GM19328 (cell line): ENCODE measurements around the gene RENBP.

Experiments
- ATAC-seq: cut with Tn5 transposase; IDR thresholded peaks from one replicate; pipeline ENCODE4 v1.9.1; 2021; ENCODE audit warnings: mild to moderate bottlenecking, moderate library complexity; ENCODE audit not compliant: unreplicated experiment

Gene RENBP

GRCh38 chrX:153921511-153922446, 22.7 kb downstream of the RENBP start:
- no peak for ATAC-seq

DNA sequence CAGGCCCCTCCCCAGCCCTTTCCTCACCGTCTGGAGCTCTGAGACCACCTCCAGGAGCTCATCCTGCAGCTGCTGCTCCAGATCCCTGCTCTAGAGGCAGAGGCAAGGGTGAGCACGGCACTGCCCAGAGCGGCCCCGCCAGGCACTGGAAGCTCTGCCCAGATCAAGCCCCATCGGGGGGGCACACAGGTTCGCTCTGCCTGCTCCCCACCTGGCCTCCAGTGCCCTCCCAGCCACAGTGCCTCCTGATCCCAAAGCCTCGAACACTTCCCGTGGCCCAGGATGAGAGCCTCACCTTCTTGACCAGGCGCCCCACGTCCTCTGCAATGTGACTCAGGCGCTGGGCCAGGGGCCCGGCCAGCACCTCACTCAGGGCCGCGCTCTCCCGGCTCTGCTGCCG, 23.4 kb downstream of the RENBP start:
- ATAC-seq = no peak

DNA sequence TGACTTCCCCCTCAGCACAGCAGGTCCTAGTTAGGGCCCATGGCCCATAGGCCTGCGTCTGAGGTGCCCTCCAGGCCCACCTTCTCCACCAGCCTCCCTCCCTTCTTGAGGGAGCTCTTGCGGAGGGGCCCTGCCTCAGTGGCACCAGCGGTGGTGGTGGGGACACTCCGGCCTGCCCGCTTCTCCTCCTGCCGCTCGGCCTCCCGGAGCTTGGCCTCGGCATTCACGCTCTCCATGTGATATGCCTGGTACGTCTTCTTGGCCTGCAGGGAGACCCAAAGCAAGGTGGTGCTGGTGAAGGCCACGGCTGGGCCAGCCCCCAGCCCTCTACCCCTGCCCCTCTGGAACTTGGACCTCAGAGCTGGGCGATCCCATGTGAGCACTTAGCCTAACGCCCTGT, 23.9 kb downstream of the RENBP start:
- ATAC-seq = no peak

DNA sequence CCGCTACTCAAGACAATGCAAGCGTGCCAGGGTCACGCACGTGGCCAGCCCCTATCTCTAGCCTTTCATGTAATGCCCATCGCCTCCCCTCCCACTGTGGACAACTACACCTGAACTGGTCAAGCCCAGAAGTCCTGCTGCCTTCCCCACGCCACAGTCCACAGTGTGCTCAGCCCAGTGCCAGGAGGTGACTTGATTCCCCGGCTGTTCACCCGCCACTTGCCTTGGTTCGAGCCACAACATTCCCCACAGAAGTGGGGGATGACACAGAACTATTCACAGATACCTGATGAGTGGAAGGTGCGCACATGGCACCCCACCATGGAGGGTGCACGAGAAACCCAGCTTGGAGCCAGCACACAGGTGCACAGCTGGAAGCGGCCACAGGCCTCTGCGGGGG, 25.2 kb downstream of the RENBP start:
- ATAC-seq = no peak

DNA sequence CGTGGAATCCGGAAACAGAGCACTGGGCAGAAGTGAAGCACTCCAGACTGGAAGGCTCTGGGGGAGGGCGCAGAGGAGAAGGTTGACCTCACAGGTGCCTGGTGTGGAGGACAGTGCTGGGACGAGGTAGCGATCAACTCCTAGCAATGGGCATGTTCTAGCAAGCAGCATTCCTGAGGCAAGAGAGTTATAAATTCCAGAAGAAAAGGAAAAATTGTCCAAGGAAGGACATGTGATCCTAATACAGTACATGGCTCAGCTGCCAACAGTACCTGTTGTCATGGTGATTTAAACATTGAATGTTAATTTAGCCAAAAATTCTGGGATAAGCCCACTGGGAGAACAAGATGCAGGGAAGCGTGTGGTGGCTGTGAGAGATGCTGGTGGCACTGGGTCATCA, 26.6 kb downstream of the RENBP start:
- ATAC-seq = no peak

GRCh38 chrX:153913701-153914100, 30.7 kb downstream of the RENBP start:
- no peak for ATAC-seq

DNA sequence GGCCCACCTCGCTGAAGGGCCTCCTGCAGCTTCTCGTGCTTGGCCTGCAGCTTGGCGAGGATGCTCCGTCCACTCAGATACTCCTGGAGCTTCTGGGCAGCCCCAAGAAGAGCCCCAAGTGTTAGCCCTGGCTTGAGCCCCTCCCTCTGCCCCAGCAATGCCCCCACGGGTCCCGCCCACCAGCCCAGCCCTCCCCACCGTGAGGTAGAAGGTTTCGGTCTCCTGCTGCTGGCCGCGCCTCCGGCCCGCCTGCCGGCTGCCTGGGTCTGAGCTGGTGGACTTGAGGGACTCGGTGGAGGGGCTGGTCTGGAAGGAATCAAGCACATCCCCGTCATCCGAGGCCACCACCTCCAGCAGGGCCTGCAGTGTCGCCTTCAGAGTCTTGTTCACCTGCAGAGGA, 31.2 kb downstream of the RENBP start:
- ATAC-seq = no peak

DNA sequence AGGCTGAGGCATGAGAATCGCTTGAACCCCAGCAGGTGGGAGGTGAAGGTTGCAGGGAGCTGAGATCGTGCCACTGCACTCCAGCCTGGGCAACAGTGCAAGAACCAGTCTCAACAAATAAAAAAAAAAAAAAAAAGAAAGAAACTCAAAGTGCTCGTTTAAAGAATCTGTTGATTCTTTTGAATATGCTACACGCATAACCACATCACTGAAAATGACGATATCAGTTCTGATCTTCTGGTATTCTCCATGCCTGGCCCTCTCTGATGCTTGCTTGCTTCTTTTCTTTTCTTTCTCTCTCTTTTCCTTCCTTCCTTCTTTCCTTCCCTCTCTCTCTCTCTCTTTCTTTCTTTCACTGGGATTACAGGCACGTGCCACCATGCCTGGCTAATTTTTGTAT, 32.6 kb downstream of the RENBP start:
- ATAC-seq = no peak

- ATAC-seq = no peak
Observed at GRCh38 chrX:153910446-153910845, 34.0 kb downstream of the RENBP start.

DNA sequence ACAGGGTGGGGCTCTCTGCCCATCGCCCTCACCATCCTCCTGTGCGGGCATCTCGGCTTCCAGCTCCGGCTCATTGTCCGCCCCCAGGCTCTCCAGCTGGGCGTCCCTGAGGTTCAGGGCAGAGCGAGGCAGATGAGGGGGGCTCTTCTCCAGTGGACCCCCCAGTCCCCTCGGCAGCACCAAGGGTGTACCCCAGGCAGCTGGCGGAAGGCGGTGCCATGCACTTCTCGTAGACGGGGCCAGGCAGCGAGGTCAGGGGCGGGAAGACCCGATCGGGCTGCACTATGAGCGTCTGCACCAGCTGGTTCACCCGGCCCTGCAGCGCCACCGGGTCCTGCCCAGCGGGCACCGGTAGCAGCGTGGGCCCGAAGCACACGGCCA, 34.5 kb downstream of the RENBP start:
- no peak for ATAC-seq

- no peak for ATAC-seq
Observed at GRCh38 chrX:153909024-153909979, 35.1 kb downstream of the RENBP start.

DNA sequence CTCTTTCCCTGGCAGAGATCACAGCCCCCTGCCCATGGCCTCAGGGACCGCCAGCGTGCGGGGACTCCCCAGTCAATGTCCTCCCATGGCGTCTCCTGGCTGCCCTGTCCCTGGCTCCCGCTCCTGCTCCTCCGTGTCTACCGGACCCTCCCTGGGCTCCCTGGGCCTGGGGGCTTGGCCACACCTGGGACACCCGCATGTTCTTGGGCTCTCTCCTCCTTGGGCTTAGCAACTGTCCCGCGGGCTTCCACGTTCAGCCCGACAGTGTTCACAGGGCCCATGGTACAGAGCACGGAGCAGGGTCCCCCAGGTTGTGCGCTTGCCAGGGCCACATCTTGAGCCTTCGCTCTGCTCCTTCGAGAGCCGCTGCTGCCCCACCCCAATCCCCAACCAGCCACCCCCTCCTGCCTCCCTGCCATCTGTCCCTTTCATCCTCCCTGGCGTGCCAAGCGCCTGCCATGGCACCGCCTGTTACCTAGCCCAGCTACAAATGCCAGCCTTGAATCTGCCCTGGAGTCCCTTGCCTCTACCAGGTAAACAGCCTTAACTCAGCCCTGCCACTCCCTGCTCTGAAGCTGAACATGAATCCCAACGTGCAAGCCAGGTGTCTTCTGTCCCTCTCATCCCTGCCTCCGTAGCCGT, 36.1 kb downstream of the RENBP start:
- ATAC-seq = no peak

GRCh38 chrX:153907456-153907855, 37.0 kb downstream of the RENBP start:
- no peak for ATAC-seq

- ATAC-seq = no peak
Observed at GRCh38 chrX:153906126-153906917, 38.1 kb downstream of the RENBP start.

DNA sequence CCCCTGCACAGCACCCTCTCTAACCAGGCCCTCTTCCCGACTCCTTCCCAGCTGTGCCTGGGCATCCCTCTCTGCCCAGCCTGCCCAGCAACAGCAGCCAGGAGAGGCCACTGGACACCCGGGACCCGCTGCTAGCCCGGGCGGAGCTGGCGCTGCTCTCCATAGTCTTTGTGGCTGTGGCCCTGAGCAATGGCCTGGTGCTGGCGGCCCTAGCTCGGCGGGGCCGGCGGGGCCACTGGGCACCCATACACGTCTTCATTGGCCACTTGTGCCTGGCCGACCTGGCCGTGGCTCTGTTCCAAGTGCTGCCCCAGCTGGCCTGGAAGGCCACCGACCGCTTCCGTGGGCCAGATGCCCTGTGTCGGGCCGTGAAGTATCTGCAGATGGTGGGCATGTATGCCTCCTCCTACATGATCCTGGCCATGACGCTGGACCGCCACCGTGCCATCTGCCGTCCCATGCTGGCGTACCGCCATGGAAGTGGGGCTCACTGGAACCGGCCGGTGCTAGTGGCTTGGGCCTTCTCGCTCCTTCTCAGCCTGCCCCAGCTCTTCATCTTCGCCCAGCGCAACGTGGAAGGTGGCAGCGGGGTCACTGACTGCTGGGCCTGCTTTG, 38.9 kb downstream of the RENBP start:
- ATAC-seq = no peak

GRCh38 chrX:153903991-153904957, 40.2 kb downstream of the RENBP start, which contains the start of gene AVPR2:
Gene AVPR2, plus strand, starts transcription at chrX:153904673. Its CDS starts 473 bp downstream, at chrX:153905146.
- ATAC-seq = no peak

DNA sequence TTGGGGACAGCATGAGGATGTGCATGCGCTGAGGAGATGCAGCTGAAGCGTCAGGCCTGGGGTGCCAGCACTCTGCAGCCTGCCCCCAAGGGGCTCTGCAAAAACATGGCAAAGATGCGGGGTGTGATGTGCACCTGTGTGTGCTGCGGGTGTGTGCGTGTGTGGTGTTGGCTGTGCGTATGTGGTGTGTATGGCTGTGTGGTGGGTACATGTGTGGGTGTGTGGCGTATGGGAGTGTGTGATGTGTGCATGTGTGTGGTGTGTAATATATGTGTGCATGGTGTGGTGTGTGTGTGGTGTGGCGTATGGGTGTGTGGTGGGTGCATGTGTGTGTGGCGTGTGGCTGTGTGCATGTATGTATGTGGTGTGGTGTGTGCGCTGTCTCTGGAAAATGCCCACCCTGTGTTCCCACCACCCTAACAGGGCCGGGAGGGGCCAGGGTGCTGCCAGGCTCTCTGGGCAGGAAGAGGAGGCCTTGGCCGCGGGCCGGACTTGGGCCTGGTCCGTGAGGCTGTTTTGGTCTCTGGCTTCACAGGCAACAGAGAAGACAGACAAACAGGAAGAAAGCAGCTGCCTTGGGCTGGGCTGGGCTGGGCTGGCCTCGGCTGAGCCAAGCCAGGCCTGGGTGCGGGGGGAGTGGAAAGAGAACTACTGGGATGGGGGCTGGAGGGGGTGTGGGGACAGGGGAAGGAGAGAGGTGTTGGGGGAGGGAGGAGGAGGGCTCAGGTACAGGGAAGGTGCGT, 41.0 kb downstream of the RENBP start:
- ATAC-seq = no peak

- ATAC-seq = no peak
Observed at GRCh38 chrX:153902385-153902784, 42.1 kb downstream of the RENBP start.
